Hypothalamus (tissue), 51 donors: Measurements from ENCODE around the gene ZDHHC3.

Experiments
- DNase-seq, 51 donors: peaks; one replicate each; lab custom pipeline; 2025; lab: John Stamatoyannopoulos, UW

ZDHHC3 gene, protein sequence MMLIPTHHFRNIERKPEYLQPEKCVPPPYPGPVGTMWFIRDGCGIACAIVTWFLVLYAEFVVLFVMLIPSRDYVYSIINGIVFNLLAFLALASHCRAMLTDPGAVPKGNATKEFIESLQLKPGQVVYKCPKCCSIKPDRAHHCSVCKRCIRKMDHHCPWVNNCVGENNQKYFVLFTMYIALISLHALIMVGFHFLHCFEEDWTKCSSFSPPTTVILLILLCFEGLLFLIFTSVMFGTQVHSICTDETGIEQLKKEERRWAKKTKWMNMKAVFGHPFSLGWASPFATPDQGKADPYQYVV

DNA sequence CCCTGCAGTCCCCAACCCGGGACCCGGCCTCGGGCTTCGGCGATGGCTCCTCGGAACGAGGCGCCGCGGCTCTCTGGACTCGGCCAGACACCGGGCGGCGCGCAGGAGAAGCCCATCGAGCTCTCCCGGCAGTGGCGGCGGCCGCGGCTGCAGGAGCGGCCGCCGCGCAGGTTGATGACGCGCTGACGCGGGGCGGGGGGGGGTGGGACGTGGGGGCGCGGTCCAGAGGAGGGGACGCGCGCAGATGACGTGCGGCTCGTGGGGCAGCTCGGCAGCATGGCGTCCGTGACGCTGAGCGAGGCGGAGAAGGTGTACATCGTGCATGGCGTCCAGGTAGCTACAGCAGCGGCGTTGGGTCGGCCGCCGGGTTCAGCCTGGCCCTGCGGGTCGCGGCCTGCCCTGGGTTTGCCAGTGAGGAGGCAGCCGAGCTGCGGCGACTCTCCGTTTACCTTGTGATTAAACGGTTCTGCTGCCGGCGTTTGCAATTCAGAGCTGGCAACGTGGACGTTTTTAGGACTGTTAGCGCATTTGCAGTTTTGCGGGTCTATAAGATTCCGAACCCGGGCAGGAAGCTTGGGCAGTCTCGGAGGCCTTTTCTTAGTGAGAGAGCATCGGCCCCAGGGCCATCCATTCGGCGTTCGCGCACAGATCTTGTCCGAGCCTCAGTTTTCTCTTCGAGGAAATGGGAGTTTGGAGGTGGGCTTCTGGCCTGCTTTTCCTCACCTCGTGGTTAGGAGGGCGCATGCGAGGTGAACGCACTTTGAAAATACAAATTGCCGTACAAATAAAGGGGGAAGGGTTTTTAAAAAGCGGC is at the start of gene ZDHHC3, which contains the start of gene EXOSC7:
TSS of gene ZDHHC3 (minus strand) at position 173 of the 814 bp plus-strand sequence. CDS start 16,738 bp downstream, outside the sequence.
TSS of gene EXOSC7 (plus strand) at position 243 of the 814 bp plus-strand sequence. CDS start at position 277, 34 bp downstream.
- DNase-seq, result peak; percentile 30 to 88 (median 76)

DNA sequence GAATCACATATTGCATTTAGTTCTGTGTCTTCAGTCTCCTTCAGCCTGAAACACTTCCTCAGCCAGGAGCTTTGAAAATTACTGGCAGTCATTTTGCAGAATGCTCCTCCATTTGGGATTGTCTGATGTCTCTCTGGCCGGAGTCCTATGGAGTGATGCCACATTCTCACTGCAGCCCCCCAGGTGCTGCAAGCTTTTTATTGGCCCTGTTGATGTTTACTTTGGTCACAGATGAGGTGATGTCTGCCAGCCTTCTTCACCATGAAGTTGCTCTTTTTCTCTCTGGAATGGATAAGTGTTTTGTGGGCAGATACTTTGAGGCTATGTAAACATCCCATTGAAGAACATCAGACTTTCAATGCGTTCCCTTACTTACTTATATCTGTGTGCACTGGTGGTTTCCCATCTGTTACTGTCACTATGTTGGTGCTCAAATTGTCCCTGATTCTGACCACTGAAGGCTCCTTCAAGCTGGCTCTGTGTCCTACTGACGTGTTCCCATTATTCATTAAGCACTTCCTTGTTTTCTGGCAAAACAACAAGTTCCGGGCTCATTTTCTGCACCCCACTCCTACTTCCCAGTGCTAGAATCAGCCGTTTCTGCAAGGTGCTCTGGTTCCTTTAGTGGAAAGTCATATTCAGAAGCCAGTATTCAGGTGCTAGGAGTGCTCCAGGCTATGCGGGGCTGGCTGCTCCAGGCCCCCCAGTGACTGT is 48.7 kb upstream of the ZDHHC3 start:
- DNase-seq, result no peak

DNA sequence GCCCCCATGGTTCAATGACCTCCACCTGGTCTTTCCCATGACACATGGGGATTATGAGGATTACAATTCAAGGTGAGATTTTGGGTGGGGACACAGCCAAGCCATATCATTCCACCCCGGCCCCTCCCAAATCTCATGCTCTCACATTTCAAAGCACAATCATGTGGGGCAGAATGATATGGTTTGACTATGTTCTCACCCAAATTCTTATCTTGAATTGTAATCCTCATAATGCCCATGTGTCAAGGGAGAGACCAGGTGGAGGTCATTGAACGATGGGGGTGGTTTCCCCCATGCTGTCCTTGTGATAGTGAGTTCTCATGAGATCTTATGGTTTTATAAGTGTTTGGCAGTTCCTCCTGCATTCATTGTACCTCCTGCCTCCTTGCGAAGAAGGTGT is 47.7 kb upstream of the ZDHHC3 start:
- no peak for DNase-seq

DNA sequence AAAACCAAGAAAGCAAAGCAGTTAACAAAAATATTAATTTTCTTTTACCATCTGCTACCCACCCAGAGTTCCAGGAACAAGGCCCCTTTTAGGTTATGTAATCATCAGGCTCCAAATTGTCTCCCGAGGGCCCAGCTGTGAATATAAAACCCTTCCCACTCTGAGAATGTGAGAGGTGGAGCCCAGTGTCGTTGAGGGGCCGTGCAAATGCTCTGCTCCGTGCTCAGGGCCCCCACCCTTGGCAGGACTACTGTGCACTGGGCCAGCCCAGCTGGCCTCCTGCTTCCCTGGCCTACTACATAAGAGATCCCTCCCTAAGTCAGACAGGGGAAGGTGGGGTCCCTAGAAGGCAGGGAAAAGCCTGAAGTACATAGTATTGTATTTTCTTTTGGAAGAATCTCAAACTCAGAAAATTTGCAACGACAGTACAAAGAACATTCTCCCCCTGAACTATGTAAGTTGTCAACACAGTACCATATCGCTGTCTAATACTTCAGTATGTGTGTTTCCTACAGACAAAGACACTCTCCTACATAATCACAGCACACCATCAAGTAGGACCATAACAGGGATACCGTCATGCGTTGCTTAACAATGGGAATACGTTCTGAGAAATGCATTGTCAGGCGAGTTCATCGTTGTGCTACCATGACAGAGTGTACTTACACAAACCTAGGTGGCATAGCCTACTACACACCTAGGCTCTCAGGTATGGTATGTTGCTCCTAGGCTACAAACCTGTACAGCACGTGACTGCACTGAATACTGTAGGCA is 45.7 kb upstream of the ZDHHC3 start:
- no peak for DNase-seq

DNA sequence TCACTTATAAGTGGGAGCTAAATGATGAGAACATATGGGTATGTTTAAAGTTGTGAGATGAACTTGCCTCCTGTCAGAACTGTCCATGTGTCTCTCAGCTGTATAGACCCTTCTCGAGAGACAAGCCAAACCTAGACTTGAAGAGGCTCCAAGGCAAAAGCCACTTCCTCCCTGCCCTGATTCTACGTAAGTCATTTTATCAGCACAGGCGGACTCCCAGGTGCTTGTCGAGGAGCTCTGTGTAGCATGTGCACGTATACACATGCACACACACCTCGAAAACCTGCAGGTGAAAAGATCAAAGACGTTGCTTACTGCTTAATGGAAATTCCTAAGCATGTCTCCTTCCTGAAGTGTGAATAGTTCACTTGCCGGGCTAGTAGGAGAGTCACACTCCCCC is 44.6 kb upstream of the ZDHHC3 start:
- no peak for DNase-seq

DNA sequence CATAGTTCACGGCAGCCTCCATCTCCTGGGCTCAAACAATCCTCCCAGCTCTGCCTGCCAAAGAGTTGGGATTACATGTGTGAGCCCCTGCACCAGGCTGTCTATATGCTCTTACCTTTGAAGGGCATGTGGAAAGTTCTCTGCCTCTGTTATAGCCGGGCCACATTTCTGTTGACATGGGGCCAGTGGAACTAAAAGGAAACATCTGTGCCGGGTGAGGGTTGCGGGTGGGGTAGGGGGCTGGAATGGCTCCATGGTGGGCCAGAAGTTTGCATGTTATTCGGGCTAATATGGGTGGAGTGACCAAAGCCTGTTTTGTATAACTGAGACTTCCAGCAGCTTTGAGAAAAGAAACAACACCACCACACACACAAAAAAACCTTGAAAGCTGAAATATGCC is 41.8 kb upstream of the ZDHHC3 start:
- no peak for DNase-seq

DNA sequence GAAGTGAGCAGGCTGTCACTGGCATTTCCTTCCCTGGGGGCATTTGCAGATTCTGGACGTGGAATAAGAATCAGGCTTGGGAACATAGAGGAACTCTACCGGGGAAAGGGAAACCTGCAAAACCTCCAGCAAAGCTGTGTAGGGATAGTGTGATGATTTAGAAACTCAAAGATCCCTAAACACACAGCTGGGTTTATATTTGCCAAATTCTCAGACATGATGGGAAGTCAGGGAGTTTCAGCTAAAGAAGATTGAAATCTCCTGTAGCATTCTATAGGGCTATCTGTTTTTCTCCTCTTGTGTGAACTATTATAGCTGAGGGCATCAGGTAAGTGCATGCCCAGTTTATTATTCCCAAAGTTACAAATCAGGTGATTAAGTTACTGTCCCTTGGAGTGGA is 40.9 kb upstream of the ZDHHC3 start:
- no peak for DNase-seq

DNA sequence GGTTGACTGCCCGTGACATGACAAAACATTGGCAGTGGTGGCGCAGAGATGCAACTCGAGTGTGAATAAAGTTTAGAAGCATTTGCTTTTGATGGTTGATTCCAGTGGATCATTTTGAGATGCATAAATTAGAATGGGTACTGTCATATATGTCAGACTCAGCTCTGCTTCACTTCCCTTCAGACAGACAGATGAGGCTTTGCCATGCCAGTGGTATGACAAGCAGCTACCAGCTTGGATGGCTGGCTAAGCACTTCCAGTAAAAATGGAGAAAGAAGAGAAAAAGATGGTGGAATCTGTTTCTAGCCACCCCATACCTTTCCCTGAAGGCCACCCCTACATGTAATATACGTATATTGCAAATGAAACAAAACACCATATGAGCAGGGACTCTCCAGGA is 36.6 kb upstream of the ZDHHC3 start:
- DNase-seq, result no peak

DNA sequence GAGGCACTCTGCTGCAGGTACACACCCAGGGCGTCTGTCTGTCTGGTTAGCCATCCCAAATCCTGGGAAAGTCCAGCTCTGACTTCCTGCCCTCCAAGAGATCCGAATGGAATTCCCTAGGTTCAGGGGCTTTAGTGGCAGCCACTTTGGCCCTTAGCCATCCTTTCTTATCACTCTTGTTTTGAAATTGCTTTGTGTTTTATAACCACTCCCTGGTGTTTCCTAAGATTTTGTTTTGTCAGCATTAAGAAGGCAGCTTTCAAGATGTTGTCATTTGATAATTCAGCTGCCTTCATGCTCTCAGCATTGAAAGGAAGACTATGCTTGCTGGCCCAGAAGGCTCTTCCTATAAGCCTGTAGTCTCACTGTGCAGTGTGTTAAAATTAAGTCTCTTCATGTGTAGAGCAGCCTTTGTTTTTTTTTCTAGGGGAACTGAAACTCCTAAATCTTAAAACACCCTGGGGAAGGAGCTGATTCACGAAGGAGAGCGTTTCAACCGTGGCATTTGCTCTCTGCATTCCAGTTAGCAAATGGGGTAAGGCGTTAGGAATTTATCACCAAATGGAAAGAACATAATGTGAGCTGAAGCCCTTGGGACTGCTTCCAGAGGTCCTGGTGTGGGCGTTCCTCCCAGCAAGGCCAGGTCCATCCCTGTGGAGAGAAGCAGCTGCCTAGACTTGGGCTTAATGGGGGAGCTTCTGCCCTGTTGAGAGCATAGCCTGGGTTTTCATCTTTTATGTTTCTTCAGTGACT is 36.0 kb upstream of the ZDHHC3 start:
- no peak for DNase-seq

DNA sequence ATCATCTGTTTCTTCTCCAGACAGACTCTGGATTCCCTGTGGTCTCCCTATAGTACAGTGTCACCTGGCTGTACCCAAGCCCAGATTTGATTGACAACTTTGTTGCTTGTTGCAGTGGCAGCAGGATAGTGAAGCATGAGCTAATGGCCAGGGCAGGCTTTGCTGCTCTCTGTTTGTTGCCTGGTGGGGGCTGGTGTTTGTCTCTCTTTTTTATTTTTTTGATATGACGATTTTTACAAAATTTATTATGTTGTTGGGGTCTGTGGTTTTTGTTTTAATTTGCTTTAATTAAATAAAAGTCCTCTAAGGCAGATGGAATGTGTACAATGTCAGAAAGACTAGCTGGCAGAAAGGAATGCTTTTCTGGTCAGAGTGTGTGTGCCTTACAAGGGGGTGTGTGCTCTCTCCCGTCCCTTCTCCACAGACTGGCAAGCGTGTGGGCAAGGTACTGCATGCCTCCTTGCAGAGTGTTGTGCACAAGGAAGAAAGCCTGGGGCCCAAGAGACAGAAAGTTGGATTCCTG is 34.9 kb upstream of the ZDHHC3 start:
- DNase-seq, result no peak

DNA sequence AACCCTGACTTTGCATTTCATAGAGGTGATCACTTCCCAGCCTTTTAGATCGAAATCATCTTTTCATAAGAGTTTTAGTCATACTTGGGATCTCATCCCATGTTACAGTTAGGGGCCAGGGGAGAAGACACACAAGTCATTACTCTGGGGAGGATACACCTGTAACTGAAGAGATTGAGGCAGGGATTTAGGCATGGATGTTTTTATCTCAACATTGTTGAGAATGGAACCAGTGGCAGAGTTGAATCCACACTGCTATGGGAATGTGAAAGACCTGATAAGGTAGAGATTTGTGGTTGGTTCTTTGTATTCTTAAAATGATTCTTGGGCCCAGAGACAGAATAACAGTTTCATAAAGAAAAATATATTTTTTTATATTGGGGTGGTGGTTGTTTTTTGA is 33.9 kb upstream of the ZDHHC3 start:
- DNase-seq, result no peak

DNA sequence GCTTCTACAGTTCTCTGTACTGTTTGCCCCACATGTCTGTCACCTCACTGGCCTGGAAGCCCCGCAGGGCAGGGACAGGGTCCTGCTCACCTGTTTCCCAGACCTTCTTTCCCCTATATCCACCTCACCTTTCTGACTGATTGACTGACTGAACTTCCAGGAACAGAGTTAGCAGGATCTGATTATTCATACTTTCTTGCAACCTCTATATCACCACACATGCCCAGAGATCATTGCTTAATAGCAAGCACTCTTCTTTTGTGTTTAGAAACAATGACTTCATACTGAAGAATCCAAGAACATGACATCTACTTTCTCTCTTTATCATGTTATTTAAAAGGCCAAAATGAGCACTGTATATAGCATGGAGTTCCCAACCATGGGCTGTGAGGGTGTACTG is 32.1 kb upstream of the ZDHHC3 start:
- no peak for DNase-seq

DNA sequence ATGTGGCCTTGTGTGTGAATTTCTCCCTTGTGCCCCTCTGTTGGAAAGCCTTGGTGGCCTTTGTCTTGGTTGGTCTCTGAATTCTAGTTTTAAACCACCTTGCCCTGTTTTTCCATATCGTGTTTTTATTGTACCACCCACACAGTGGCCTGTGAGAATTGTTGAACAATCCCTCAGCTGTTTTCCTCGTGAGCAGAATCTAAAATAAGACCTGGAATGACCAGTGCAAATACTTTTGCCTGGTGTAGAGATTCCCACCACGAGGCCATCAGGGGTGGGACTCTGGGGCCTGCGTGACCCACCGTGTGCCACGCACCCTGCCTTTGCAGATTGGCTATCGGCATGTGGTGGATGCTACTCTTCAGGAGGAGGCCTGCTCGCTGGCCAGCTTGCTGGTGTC is 31.1 kb upstream of the ZDHHC3 start:
- DNase-seq, result no peak

DNA sequence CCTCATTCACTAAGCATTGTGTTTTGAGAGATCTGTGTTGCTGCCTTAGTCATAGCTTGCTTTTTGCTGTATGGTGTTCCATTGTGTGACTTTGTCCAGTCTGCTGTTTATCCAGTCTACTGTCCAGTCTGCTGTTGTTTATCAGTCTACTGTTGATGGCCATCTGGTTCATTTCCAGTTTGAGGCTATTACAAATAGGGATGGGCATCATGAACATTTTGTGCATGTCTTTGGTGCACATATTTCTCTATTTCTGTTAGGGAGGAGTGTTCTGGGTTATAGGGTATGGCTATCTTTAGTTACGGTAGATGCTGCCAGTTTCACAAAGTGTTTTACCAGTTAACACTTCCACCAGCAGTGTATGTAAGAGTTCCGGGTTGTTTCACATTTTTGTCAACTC is 27.9 kb upstream of the ZDHHC3 start:
- no peak for DNase-seq

DNA sequence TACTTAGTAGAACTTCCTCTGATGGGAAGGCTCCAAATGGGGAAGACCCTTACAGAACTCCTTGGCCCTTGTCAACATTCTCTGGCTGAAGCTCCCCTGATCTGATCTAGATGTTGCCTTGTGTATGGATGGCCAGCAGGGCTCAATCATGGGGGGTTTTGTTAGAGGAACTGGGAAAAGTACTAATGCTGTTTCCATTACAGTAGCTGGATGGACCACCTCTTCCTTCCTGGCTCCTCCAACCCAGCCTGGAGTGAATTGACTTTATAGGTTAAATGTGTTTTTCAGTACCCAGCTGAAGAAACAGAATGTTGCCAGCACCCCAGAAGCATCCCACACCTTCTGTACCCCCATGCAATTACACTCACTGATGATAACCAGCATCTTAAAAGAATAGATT is 27.4 kb upstream of the ZDHHC3 start:
- DNase-seq, result no peak

DNA sequence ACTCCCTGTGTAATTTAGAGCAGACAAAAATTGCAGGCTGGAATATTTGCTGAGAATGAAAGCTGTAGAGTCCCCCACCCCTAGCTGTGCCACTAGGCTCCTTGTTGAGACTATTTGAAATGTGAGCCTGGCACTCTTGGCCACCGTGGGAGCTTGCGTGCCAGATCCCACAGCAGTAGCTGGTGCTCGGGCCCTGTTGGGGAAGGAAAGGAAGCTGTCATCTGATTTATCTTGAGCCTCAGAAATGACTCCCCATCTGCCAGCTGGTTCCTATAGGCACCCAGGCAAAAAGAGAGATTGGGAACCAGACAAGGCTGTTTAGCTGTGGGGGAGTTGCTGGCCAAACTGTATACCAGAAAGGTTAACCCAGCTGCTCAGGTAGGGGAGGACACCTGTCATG is 26.7 kb upstream of the ZDHHC3 start:
- DNase-seq, result no peak

DNA sequence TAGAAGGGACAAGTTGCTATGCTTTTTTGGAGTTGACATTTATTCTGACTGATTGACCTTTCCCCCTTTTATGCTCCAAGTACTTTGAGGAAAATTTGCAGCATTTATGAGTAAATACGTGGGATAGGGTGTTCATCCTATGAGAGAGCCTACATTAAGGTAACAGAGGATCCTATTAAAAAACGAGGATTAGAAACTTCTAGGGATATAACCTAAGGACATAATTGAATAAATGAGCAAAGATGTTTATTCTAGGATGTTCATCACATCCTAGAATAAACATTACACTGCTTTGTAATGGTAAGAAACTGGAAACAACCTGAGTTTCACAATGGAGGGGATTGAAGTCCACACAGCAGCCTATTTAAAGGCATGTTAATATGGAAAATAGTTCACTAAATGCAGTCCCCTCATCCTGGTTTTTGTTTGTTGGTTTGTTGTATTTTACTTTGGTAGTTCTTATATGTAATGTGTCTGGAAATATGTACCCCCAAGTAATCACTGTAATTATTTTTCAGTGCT is 26.2 kb upstream of the ZDHHC3 start:
- no peak for DNase-seq

DNA sequence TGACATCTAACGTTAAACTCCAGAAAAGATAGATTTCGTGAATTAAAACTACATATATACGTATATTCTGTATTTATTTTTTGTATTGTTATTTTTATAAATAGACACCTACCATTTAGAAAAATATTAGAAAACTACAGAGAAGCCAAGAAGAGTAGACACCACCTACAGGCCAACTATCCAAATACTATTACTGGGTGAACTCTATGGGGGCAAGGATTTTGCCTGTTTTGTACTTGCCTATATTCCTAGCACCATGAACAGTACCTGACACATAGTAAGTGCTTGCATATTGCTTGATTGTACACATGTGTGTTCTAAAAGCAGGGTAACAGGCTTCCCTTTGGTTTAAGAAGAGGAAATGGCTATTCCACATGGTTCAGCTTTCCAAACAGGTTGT is 25.8 kb upstream of the ZDHHC3 start:
- DNase-seq, result no peak

DNA sequence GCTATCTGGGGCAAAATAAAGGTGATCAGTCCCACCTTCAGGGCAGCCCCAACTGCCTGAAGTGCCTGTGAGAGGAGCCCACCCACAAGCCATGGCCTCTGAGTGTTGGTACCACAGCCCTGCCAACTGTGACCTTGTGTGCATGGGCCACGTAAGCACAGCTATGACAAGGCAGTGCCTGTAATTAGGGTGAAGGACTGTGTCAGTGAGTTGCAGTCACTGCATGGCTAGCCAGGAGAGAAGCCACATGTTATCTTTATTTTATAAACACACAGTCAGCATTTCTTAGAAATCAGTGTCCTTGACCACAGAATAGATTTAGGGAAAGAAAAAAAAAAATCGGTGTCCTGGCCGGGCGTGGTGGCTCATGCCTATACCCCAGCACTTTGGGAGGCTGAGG is 24.8 kb upstream of the ZDHHC3 start:
- no peak for DNase-seq
